Body of pancreas (tissue), 4 donors: ENCODE data around the gene RPS19BP1. TPM values are rescaled to one million over a fixed set of nuclear protein-coding genes. Genes with fewer than 3 reads are reported as not detected.

Experiments
- ATAC-seq: fragments of 150-250 bp; one replicate; pipeline ENCODE4 v1.9.1; 2016
- DNase-seq, 4 donors: peaks; one replicate each; pipeline ENCODE4 v3.0.0-alpha.2; 2019
- H3K27ac ChIP-seq, 4 donors: fragments of 200-600 bp; sonication (generic); 1 replicate in 3 of 4; 2 replicates in 1 of 4; pipeline versions ENCODE4 v1.5.1 to v1.6.1; 2016 to 2019; ENCODE audit warnings: mild to moderate bottlenecking in 1 of 4, mixed read lengths in 1 of 4, moderate library complexity in 1 of 4
- H3K27me3 ChIP-seq, 2 donors: fragments of 200-600 bp; sonication (generic); one replicate each; pipeline ENCODE4 v1.6.0; 2016; ENCODE audit warnings: mild to moderate bottlenecking in 1 of 2
- H3K36me3 ChIP-seq, 2 donors: fragments of 200-600 bp; sonication (generic); replicated peaks in 1 of 2; 2 replicates each; pipeline ENCODE4 v1.5.1; 2016; ENCODE audit warnings: low read depth in 2 of 2; ENCODE audit not compliant: insufficient read depth in 1 of 2
- H3K4me1 ChIP-seq: fragments of 200-600 bp; sonication (generic); one replicate; pipeline ENCODE4 v1.6.0; 2016
- H3K4me3 ChIP-seq, 2 donors: fragments of 200-600 bp; sonication (generic); 1 replicate in 1 of 2; 2 replicates in 1 of 2; pipeline ENCODE4 v1.5.1; 2016 to 2019
- H3K9me3 ChIP-seq, 3 donors: fragments of 200-600 bp; sonication (generic); 1 replicate in 2 of 3; 2 replicates in 1 of 3; pipeline ENCODE4 v1.5.1; 2016
- POLR2A ChIP-seq, 3 donors: fragments of 450-650 bp; IDR thresholded peaks; one replicate each; pipeline ENCODE4 v1.6.1; 2016; ENCODE audit warnings: antibody characterized with exemption in 3 of 3, mild to moderate bottlenecking in 2 of 3
- WGBS, 2 donors: methylation state at CpG; one replicate each; pipeline ENCODE4 v1.1.5; 2017; 5-methylcytosine and 5-hydroxymethylcytosine counted together
- intact Hi-C: fragments of 100-400 bp; cut with DNase I; formaldehyde crosslinking; loops from one replicate; pipeline ENCODE4 v1.15.1; 2023
- total RNA-seq, 2 donors: library from RNA; depleted of rRNA; stranded (reverse); fragments of >200 nt; gene quantifications; one replicate each; pipeline ENCODE4 v1.1.0, GENCODE V29; 2016
- TF ChIP-seq, protein P1 (sequence below), 7 experiments: fragments of 450-650 bp in 4 of 7; fragments of 200-600 bp in 3 of 7; sonication (generic) in 3 of 7; IDR thresholded peaks; one replicate each; pipeline ENCODE4 v1.5.1; 2016 to 2019; ENCODE audit warnings: antibody characterized with exemption in 7 of 7

The RPS19BP1 gene
- total RNA-seq, 2 donors from 2014 or later = 87.2 to 141 TPM

DNA sequence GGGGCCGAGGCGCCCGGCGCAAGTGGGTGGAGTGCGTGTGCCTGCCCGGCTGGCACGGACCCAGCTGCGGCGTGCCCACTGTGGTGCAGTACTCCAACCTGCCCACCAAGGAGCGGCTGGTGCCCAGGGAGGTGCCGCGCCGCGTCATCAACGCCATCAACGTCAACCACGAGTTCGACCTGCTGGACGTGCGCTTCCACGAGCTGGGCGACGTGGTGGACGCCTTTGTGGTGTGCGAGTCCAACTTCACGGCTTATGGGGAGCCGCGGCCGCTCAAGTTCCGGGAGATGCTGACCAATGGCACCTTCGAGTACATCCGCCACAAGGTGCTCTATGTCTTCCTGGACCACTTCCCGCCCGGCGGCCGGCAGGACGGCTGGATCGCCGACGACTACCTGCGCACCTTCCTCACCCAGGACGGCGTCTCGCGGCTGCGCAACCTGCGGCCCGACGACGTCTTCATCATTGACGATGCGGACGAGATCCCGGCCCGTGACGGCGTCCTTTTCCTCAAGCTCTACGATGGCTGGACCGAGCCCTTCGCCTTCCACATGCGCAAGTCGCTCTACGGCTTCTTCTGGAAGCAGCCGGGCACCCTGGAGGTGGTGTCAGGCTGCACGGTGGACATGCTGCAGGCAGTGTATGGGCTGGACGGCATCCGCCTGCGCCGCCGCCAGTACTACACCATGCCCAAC lies 44.6 kb downstream of the RPS19BP1 start:
- Histone ChIP-seq H3K27me3 (no peaks in the 10 kb centered on the region), H3K27ac (no peak overlapping the region), H3K4me1 (no peaks in the 10 kb centered on the region), H3K36me3 (no peaks in the 10 kb centered on the region), H3K9me3 (no peaks in the 10 kb centered on the region), H3K4me3 (no peak overlapping the region)
- TF ChIP-seq POLR2A (IDR thresholded peaks at IDR 0.05) = no peak
- TF ChIP-seq, protein P1, sequence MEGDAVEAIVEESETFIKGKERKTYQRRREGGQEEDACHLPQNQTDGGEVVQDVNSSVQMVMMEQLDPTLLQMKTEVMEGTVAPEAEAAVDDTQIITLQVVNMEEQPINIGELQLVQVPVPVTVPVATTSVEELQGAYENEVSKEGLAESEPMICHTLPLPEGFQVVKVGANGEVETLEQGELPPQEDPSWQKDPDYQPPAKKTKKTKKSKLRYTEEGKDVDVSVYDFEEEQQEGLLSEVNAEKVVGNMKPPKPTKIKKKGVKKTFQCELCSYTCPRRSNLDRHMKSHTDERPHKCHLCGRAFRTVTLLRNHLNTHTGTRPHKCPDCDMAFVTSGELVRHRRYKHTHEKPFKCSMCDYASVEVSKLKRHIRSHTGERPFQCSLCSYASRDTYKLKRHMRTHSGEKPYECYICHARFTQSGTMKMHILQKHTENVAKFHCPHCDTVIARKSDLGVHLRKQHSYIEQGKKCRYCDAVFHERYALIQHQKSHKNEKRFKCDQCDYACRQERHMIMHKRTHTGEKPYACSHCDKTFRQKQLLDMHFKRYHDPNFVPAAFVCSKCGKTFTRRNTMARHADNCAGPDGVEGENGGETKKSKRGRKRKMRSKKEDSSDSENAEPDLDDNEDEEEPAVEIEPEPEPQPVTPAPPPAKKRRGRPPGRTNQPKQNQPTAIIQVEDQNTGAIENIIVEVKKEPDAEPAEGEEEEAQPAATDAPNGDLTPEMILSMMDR (IDR thresholded peaks at IDR 0.05) = no peak
- no peak for DNase-seq
- intact Hi-C loops = no loop called here
- no peak for ATAC-seq
- WGBS, 2 donors = 90 to 93% methylated on average over 8 to 65 of the region's 70 CpGs

DNA sequence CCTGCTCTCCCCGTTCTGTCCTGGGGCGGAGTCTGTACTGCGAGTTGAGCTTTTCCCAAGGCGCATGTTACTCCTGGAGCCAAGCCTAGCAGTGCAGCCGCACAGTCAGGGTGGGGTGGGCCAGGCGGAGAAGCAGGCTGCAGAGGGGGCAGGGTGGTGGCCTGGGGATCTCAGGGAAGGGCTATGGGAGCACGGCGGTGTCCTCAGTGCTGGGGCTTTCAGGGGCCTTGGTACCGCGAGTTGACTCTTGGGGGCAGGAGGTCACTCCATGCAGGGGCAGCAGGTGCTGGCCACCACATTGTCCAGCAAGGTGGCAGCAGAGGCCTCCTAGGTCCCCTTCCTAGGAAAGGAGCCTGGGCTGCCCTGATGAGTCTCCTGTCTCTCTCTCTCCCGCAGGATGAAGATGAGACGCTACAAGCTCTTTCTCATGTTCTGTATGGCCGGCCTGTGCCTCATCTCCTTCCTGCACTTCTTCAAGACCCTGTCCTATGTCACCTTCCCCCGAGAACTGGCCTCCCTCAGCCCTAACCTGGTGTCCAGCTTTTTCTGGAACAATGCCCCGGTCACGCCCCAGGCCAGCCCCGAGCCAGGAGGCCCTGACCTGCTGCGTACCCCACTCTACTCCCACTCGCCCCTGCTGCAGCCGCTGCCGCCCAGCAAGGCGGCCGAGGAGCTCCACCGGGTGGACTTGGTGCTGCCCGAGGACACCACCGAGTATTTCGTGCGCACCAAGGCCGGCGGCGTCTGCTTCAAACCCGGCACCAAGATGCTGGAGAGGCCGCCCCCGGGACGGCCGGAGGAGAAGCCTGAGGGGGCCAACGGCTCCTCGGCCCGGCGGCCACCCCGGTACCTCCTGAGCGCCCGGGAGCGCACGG lies 45.4 kb downstream of the RPS19BP1 start:
- Histone ChIP-seq H3K27me3 (no peaks in the 10 kb centered on the region), H3K36me3 (no peaks in the 10 kb centered on the region), H3K9me3 (no peaks in the 10 kb centered on the region), H3K4me3 (no peak overlapping the region), H3K4me1 (no peaks in the 10 kb centered on the region), H3K27ac (no peak overlapping the region)
- DNase-seq (no peak), ATAC-seq (no peak)
- 77 to 78% methylated on average over 26 to 39 of the region's 45 CpGs for WGBS, 2 donors
- intact Hi-C loops = no loop called here
- TF ChIP-seq, protein P1 (IDR thresholded peaks at IDR 0.05) = no peak
- TF ChIP-seq POLR2A (IDR thresholded peaks at IDR 0.05) = no peak

DNA sequence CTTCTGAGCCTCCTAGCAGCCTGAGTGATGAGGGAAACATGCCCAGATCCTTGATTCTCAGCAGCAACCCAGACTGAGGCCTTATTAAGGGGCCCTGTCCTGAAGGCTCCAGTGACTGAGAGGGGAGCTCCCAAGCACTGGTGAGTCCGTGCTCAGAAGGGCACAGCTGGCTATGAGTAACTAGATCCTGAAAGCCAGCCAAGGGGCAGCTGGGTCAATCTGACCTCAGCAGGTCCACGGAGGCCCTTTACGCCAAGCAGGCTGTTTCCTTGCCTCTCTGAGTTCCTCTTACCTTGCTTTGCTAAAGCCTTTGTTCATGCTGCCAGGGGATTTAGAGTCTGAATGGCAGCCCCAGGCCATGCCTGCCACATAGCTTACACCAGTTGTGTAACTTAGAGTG lies 49.8 kb downstream of the RPS19BP1 start:
- Histone ChIP-seq H3K36me3 (no peaks in the 10 kb centered on the region), H3K27ac (no peak overlapping the region), H3K9me3 (no peaks in the 10 kb centered on the region), H3K4me3 (no peak overlapping the region), H3K4me1 (no peaks in the 10 kb centered on the region), H3K27me3 (no peaks in the 10 kb centered on the region)
- DNase-seq = no peak
- ATAC-seq = no peak
- TF ChIP-seq, protein P1 (IDR thresholded peaks at IDR 0.05) = no peak
- TF ChIP-seq POLR2A (IDR thresholded peaks at IDR 0.05) = no peak
- intact Hi-C loops = no loop called here
- WGBS, 2 donors = 67 to 68% methylated on average over 3 of the region's 3 CpGs

DNA sequence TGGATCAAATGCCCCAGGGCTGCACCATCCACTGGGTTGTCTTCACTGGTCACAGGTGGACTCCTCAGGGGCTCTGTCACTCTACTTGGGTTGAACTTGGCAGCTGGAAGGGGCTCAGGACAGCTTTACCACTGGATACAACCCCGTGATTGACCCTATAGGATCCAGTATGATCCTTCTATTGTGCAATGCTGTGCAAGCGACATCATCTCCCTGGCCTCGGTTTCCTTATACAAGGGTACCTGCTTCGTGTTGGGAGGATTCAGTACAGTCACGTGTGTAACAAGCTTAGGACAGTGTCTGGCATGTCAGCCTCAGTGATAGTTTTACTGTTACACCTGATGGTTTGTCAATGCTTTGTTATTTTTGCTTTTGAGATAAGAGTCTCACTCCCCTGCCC lies 51.0 kb downstream of the RPS19BP1 start:
- H3K27me3 ChIP-seq = no peaks in the 10 kb centered on the region
- no peak for ATAC-seq
- no peaks in the 10 kb centered on the region for H3K36me3 ChIP-seq
- WGBS, 2 donors = 91 to 95% methylated on average over 4 to 5 of the region's 5 CpGs
- intact Hi-C loops = no loop called here
- no peak overlapping the region for H3K4me3 ChIP-seq
- TF ChIP-seq, protein P1 (IDR thresholded peaks at IDR 0.05) = no peak
- TF ChIP-seq POLR2A (IDR thresholded peaks at IDR 0.05) = no peak
- H3K27ac ChIP-seq = no peak overlapping the region
- H3K4me1 ChIP-seq = no peaks in the 10 kb centered on the region
- no peaks in the 10 kb centered on the region for H3K9me3 ChIP-seq
- DNase-seq = no peak
